ENCODE measurements around the gene JMJD7.

JMJD7 gene

GRCh38 chr15:41783296-41783695, 44.6 kb upstream of the JMJD7 start:
- TF ChIP-seq, protein P1, sequence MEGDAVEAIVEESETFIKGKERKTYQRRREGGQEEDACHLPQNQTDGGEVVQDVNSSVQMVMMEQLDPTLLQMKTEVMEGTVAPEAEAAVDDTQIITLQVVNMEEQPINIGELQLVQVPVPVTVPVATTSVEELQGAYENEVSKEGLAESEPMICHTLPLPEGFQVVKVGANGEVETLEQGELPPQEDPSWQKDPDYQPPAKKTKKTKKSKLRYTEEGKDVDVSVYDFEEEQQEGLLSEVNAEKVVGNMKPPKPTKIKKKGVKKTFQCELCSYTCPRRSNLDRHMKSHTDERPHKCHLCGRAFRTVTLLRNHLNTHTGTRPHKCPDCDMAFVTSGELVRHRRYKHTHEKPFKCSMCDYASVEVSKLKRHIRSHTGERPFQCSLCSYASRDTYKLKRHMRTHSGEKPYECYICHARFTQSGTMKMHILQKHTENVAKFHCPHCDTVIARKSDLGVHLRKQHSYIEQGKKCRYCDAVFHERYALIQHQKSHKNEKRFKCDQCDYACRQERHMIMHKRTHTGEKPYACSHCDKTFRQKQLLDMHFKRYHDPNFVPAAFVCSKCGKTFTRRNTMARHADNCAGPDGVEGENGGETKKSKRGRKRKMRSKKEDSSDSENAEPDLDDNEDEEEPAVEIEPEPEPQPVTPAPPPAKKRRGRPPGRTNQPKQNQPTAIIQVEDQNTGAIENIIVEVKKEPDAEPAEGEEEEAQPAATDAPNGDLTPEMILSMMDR (IDR thresholded peaks at IDR 0.05; ENCODE audit: low read depth, low read length) = no peak
- H3K4me3 ChIP-seq (ENCODE audit: low read depth, low read length) = no peak overlapping the region

- H3K4me3 ChIP-seq (ENCODE audit: low read depth, low read length) = no peak overlapping the region
- TF ChIP-seq, protein P1 (IDR thresholded peaks at IDR 0.05; ENCODE audit: low read depth, low read length) = no peak
Observed at GRCh38 chr15:41788262-41788661, 39.6 kb upstream of the JMJD7 start.

DNA sequence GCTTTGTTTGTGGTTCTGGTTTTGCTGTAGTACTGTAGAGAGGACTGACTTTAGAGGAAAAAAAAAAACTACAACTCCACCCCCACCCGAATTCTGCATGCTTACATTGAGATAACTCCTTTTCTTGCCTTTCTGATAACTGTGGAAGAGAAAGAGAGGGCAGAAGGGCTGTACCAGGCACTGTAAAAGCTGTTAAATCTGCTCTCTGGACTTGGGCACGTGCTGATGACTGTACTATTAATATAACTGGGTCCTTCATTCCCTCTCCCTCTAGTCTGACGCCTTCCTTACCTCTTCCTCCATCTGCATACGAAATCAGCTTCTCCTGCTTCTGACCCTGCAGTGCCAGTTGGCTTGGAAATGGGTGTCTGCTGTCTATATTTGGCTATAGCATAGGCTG, 38.7 kb upstream of the JMJD7 start:
- H3K4me3 ChIP-seq (ENCODE audit: low read depth, low read length) = no peak overlapping the region
- TF ChIP-seq, protein P1 (IDR thresholded peaks at IDR 0.05; ENCODE audit: low read depth, low read length) = no peak

DNA sequence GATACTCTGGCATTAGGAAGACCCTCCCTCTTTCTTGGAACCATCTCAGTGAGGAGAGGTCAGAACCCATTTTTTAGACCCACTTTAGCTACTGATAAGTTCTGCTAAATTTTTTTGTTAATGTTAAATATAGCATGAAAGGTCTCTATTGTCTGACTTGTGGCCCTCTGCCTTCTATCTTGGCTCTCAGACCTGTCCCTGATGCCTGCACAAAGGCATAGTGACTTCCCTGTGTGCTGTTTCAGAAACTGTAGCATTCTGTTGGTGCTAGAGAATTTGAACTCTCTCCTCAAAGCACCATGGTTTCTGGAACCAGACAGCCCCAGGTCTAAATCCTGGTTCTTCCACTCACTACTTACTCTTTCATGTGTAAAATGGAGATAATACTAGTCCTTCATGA, 38.2 kb upstream of the JMJD7 start:
- TF ChIP-seq, protein P1 (IDR thresholded peaks at IDR 0.05; ENCODE audit: low read depth, low read length) = no peak
- H3K4me3 ChIP-seq (ENCODE audit: low read depth, low read length) = no peak overlapping the region

DNA sequence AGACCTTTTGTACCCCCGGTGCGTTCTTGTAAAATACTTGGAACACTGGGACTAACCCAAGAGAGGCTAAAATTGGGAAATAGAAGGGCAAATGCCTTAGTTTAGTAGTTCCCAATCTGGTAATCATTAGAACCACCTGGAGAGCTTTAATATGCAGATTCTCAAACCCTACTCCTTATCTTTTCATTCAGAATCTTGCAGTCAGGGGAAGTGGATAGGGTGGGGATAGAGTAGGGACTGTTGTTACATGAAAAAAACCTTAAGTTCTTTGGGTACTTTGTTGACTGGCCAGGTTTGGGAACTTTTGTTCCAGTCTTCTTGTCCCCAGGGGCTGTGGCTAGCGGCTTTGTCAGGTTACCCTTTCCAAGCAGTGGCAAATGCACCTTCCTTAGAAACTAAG, 37.7 kb upstream of the JMJD7 start:
- no peak overlapping the region for H3K4me3 ChIP-seq (ENCODE audit: low read depth, low read length)
- TF ChIP-seq, protein P1 (IDR thresholded peaks at IDR 0.05; ENCODE audit: low read depth, low read length) = no peak

- H3K4me3 ChIP-seq (ENCODE audit: low read depth, low read length) = no peak overlapping the region
- TF ChIP-seq, protein P1 (IDR thresholded peaks at IDR 0.05; ENCODE audit: low read depth, low read length) = no peak
Observed at GRCh38 chr15:41790756-41791546, 36.9 kb upstream of the JMJD7 start.

DNA sequence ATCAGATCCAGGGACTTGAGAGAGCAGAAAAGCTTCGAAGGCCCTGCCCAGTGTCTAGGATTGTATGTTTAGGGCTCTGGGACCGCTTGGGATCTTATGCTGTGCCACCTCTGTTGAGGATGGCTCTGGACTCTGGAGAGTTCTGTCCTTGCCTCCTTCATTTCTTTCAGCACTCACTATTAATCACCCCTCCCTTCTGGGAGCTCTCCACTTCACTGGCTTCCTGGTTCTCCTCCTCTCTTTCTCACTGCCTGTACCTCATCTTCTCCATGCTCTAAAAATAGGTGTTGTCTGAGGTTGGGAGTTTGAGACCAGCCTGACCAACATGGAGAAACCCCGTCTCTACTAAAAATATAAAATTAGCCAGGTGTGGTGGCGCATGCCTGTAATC, 36.4 kb upstream of the JMJD7 start:
- TF ChIP-seq, protein P1 (IDR thresholded peaks at IDR 0.05; ENCODE audit: low read depth, low read length) = no peak
- H3K4me3 ChIP-seq (ENCODE audit: low read depth, low read length) = no peak overlapping the region
